Stomach (tissue), 9 donors: ENCODE results near the gene SOAT2. TPM values are rescaled to one million over a fixed set of nuclear protein-coding genes. Genes with fewer than 3 reads are reported as not detected.

ENCODE experiments used
- DNase-seq, 2 donors: peaks; one replicate each; pipeline versions ENCODE4 v3.0.0 to v3.0.0-alpha.2; 2013 to 2019
- H3K27ac ChIP-seq, 5 donors: fragments of 200-600 bp in 4 of 5; sonication (generic) in 4 of 5; one replicate each; pipeline ENCODE4 v1.5.1; 2013 to 2019; ENCODE audit warnings: mild to moderate bottlenecking in 1 of 5, moderate library complexity in 1 of 5
- H3K27me3 ChIP-seq, 3 donors: fragments of 200-600 bp; sonication (generic); one replicate each; pipeline ENCODE4 v1.5.1; 2017 to 2019; ENCODE audit warnings: mixed run types in 1 of 3
- H3K36me3 ChIP-seq, 4 donors: fragments of 200-600 bp; sonication (generic); 1 replicate in 3 of 4; 2 replicates in 1 of 4; pipeline ENCODE4 v1.5.1; 2016 to 2019
- H3K4me1 ChIP-seq, 4 donors: fragments of 200-600 bp; sonication (generic); one replicate each; pipeline ENCODE4 v1.5.1; 2016 to 2019
- H3K4me3 ChIP-seq, 4 donors: fragments of 200-600 bp; sonication (generic) in 3 of 4; one replicate each; pipeline ENCODE4 v1.5.1; 2016 to 2019; ENCODE audit warnings: mild to moderate bottlenecking in 1 of 4
- H3K9me3 ChIP-seq, 4 donors: fragments of 200-600 bp; sonication (generic); one replicate each; pipeline ENCODE4 v1.5.1; 2016 to 2019
- EP300 ChIP-seq: sonication (generic); formaldehyde crosslinking; IDR thresholded peaks from one replicate; pipeline ENCODE4 v1.6.1; 2017; ENCODE audit warnings: antibody characterized with exemption
- POLR2A ChIP-seq, 4 donors: fragments of 450-650 bp; IDR thresholded peaks; one replicate each; pipeline ENCODE4 v1.6.1; 2016; ENCODE audit warnings: antibody characterized with exemption in 4 of 4, control low read depth in 2 of 4, mild to moderate bottlenecking in 1 of 4, moderate library complexity in 1 of 4
- POLR2AphosphoS5 ChIP-seq, 3 donors: sonication (generic); formaldehyde crosslinking; IDR thresholded peaks; one replicate each; pipeline ENCODE4 v1.6.1; 2016; ENCODE audit warnings: antibody characterized with exemption in 3 of 3
- WGBS, 5 donors: extraction: QIAGEN DNeasy Blood & Tissue Kit in 3 of 5; methylation state at CpG; one replicate each; pipeline versions ENCODE4 v1.1.5 to v1.1.7; 2013 to 2018; 5-methylcytosine and 5-hydroxymethylcytosine counted together
- intact Hi-C: fragments of 100-400 bp; cut with DNase I; formaldehyde crosslinking; loops from one replicate; pipeline ENCODE4 v1.15.1; 2023; ENCODE audit warnings: low total_unique reads
- polyA plus RNA-seq, 3 donors: library from polyadenylated mRNA; stranded (reverse); fragments of 200-250 nt; gene quantifications; one replicate each; pipeline ENCODE4 v1.2.3, GENCODE V29; 2013
- total RNA-seq, 5 donors: library from RNA; depleted of rRNA; stranded (reverse); fragments of >200 nt; gene quantifications; one replicate each; pipeline versions ENCODE4 v1.1.0 to v1.2.3, GENCODE V29; 2014 to 2016
- TF ChIP-seq, protein P1 (sequence below), 7 experiments: fragments of 450-650 bp in 4 of 7; fragments of 200-600 bp in 3 of 7; sonication (generic) in 3 of 7; IDR thresholded peaks; one replicate each; pipeline ENCODE4 v1.5.1; 2016 to 2019; ENCODE audit warnings: antibody characterized with exemption in 7 of 7, control low read depth in 2 of 7, mild to moderate bottlenecking in 1 of 7
- donor health status: healthy with polysubstance abuse.
- donor health status: Bipolar disorder and iron deficiency.
- donor health status: healthy.

SOAT2 gene
- total and polyA plus RNA-seq, 8 donors, result 0.28 to 0.92 TPM; not detected in 6

DNA sequence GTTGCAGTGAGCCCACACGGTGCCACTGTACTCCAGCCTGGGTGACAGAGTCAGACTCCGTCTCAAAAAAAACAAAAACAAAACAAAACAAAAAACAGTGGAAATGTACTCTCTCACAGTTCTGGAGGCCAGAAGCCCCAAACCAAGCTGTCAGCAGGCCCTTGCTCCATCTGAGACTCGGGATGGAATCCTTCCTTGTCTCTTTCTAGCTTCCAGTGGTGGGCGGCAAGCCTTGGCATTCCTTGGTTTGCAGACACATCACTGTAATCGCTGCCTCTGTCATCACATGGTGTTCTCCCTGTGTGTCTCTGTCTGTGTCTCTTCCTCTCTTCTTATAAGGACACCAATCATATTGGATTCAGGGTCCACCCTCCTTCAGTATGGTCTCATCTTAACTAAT is 47.0 kb upstream of the SOAT2 start:
- H3K27ac ChIP-seq, result peak overlapping the region in 1 of 5 donors; percentile 98
- H3K27me3 ChIP-seq, result no peaks in the 10 kb centered on the region
- no peak overlapping the region for H3K4me3 ChIP-seq
- 80 to 94% (median 86%) methylated on average over 5 of the region's 5 CpGs for WGBS, 5 donors
- DNase-seq, result no peak
- no peak for TF ChIP-seq POLR2AphosphoS5 (IDR thresholded peaks at IDR 0.05)
- no peak for TF ChIP-seq EP300
- no peak for TF ChIP-seq POLR2A (IDR thresholded peaks at IDR 0.05)
- TF ChIP-seq, protein P1, sequence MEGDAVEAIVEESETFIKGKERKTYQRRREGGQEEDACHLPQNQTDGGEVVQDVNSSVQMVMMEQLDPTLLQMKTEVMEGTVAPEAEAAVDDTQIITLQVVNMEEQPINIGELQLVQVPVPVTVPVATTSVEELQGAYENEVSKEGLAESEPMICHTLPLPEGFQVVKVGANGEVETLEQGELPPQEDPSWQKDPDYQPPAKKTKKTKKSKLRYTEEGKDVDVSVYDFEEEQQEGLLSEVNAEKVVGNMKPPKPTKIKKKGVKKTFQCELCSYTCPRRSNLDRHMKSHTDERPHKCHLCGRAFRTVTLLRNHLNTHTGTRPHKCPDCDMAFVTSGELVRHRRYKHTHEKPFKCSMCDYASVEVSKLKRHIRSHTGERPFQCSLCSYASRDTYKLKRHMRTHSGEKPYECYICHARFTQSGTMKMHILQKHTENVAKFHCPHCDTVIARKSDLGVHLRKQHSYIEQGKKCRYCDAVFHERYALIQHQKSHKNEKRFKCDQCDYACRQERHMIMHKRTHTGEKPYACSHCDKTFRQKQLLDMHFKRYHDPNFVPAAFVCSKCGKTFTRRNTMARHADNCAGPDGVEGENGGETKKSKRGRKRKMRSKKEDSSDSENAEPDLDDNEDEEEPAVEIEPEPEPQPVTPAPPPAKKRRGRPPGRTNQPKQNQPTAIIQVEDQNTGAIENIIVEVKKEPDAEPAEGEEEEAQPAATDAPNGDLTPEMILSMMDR (IDR thresholded peaks at IDR 0.05), result no peak
- intact Hi-C loops, result no loop called here
- no peaks in the 10 kb centered on the region for H3K9me3 ChIP-seq
- peaks cover 56 to 80% (median 63%) of the 10 kb centered on the region in 4 donors for H3K4me1 ChIP-seq
- H3K36me3 ChIP-seq, result peaks cover 19 to 63% (median 53%) of the 10 kb centered on the region in 4 donors

DNA sequence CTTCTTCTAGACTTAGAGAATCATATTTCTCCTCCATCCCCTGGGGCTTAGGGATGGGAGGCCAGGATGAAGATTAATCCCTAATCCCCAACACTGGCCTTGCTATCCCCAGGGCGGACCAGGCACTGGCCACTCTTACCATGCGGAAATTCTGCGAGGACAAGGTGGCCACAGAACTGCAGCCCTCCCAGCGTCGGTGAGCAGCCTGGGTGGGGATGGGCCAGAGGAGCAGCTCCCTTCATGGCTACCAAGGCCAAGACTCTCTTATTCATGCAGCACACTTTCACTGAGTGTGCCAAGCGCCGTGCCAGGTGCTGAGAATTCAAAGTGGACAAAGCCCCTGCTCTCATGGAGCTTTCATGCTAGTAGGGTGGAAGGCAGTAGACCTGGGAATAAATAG is 46.4 kb upstream of the SOAT2 start:
- 87 to 96% (median 90%) methylated on average over 7 of the region's 7 CpGs for WGBS, 5 donors
- Histone ChIP-seq H3K27ac (peak overlapping the region in 2 of 5 donors; percentile 14 to 16), H3K36me3 (peaks cover 24 to 69% (median 56%) of the 10 kb centered on the region in 4 donors), H3K27me3 (no peaks in the 10 kb centered on the region), H3K9me3 (no peaks in the 10 kb centered on the region), H3K4me3 (no peak overlapping the region), H3K4me1 (peaks cover 56 to 80% (median 63%) of the 10 kb centered on the region in 4 donors)
- TF ChIP-seq POLR2A (IDR thresholded peaks at IDR 0.05) (no peak), EP300 (no peak), POLR2AphosphoS5 (IDR thresholded peaks at IDR 0.05) (no peak)
- TF ChIP-seq, protein P1 (IDR thresholded peaks at IDR 0.05), result no peak
- intact Hi-C loops, result no loop called here
- no peak for DNase-seq

DNA sequence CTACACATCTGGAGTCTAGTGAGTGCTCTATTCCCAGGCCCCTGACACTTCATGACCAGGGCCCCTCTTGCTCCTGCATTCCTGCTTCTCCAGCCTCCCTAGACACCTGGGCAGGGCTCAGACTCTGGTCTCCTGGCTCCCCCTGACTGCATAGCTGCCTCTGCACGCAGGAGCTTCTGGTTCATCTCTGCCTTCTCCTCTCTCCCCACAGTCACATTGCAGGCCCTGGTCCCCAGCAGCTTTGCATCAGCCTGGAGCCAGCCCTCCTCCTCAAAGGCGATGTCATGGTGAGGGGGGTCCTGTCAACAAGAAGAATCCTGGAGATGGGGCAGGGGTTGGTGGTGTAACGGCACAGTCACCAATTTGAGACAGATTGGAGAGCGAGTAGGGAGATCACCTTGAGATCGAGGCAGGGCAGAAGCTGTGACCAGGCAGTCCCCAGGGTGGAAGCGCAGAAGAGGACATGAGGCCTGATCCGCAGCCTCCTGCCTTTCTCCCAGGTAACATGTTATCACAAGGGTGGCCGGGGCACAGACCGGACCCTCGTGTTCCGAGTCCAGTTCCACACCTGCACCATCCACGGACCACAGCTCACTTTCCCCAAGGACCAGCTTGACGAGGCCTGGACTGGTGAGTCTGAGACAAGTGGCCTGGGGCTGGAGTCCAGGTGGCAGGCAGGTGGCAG is 45.3 kb upstream of the SOAT2 start:
- DNase-seq, result peak in 1 of 2 donors; percentile 25
- WGBS, 5 donors, result 82 to 89% (median 84%) methylated on average over 10 to 13 of the region's 13 CpGs
- Histone ChIP-seq H3K27ac (peak overlapping the region in 3 of 5 donors; percentile 13 to 54 (median 32)), H3K27me3 (no peaks in the 10 kb centered on the region), H3K36me3 (peaks cover 30 to 80% (median 66%) of the 10 kb centered on the region in 4 donors), H3K4me1 (peaks cover 53 to 80% (median 63%) of the 10 kb centered on the region in 4 donors), H3K9me3 (no peaks in the 10 kb centered on the region), H3K4me3 (no peak overlapping the region)
- TF ChIP-seq, protein P1 (IDR thresholded peaks at IDR 0.05), result no peak
- intact Hi-C loops, result no loop called here

DNA sequence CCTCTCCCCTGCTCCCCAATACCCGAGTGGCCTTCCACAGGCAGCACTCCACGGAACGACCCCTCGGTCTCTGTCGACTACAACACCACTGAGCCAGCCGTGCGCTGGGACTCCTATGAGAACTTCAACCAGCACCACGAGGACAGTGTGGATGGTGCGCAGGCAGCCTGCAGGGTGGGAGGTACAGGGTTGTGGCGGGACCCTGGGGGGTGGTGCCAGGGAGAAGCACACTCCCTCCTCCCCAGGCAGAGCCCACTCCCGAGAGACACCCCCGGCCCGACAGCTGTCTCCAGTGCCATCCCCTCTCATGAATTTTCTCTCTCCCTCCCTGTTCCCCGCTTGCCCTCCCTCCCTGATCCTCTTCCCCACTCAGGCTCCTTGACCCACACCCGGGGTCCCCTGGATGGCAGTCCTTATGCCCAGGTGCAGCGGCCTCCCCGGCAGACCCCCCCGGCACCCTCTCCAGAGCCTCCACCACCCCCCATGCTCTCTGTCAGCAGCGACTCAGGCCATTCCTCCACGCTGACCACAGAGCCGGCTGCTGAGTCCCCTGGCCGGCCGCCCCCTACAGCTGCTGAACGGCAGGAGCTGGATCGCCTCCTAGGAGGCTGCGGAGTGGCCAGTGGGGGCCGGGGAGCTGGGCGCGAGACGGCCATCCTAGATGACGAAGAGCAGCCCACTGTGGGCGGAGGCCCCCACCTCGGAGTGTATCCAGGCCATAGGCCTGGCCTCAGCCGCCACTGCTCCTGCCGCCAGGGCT is 44.4 kb upstream of the SOAT2 start:
- peaks cover 34 to 89% (median 75%) of the 10 kb centered on the region in 4 donors for H3K36me3 ChIP-seq
- peak overlapping the region in 3 of 5 donors; percentile 26 to 67 (median 54) for H3K27ac ChIP-seq
- TF ChIP-seq POLR2A (IDR thresholded peaks at IDR 0.05) (no peak), POLR2AphosphoS5 (IDR thresholded peaks at IDR 0.05) (peak in 1 of 3 donors; percentile 6), EP300 (no peak)
- TF ChIP-seq, protein P1 (IDR thresholded peaks at IDR 0.05), result no peak
- H3K9me3 ChIP-seq, result no peaks in the 10 kb centered on the region
- no peak overlapping the region for H3K4me3 ChIP-seq
- no peaks in the 10 kb centered on the region for H3K27me3 ChIP-seq
- peak in 1 of 2 donors; percentile 23 for DNase-seq
- peaks cover 44 to 80% (median 62%) of the 10 kb centered on the region in 4 donors for H3K4me1 ChIP-seq
- WGBS, 5 donors, result 74 to 85% (median 80%) methylated on average over 19 to 35 of the region's 35 CpGs
- intact Hi-C loops, result no loop called here
